Hematopoietic multipotent progenitor cell treated with erythropoietin and hydrocortisone succinate and interleukin-3 and kit ligand, for 15 days (in vitro differentiated cells): ENCODE measurements around the gene PANK2.
"Not testable (repeated sequence)": the region's sequence is repeated elsewhere in the genome, so short reads cannot be mapped to it uniquely, and the experiment has no call there.

Experiments used
- DNase-seq: peaks from one replicate; pipeline ENCODE4 v3.0.0-alpha.2; 2015; ENCODE audit warnings: low spot score

Gene PANK2

GRCh38 chr20:3888622-3889488, at the start of gene PANK2:
TSS of gene PANK2 (plus strand) at chr20:3889387.
- peak; percentile 98 for DNase-seq

- DNase-seq: not testable (repeated sequence)
Observed at GRCh38 chr20:3840201-3840600, 49.0 kb upstream of the PANK2 start.

GRCh38 chr20:3842348-3842930, 46.7 kb upstream of the PANK2 start:
- peak; percentile 42 for DNase-seq

GRCh38 chr20:3843490-3843889, 45.7 kb upstream of the PANK2 start:
- DNase-seq: peak; percentile 84

GRCh38 chr20:3843990-3844619, 45.1 kb upstream of the PANK2 start:
- DNase-seq: not testable (repeated sequence)

- no peak for DNase-seq
Observed at GRCh38 chr20:3846378-3846739, 42.8 kb upstream of the PANK2 start.

- DNase-seq: peak; percentile 86
Observed at GRCh38 chr20:3846740-3847428, 42.3 kb upstream of the PANK2 start, which contains the start of gene MAVS. TSS of gene MAVS (plus strand) at chr20:3846834. CDS start at chr20:3854625, 7,791 bp downstream.

GRCh38 chr20:3847429-3847940, 41.7 kb upstream of the PANK2 start:
- no peak for DNase-seq

- no peak for DNase-seq
Observed at GRCh38 chr20:3848565-3848964, 40.6 kb upstream of the PANK2 start.

GRCh38 chr20:3854462-3854871, 34.7 kb upstream of the PANK2 start:
- no peak for DNase-seq

- DNase-seq: no peak
Observed at GRCh38 chr20:3857405-3857804, 31.8 kb upstream of the PANK2 start.

- no peak for DNase-seq
Observed at GRCh38 chr20:3858689-3859088, 30.5 kb upstream of the PANK2 start.

GRCh38 chr20:3861191-3861590, 28.0 kb upstream of the PANK2 start:
- DNase-seq: no peak

GRCh38 chr20:3862333-3862732, 26.9 kb upstream of the PANK2 start:
- DNase-seq: no peak

GRCh38 chr20:3863317-3863716, 25.9 kb upstream of the PANK2 start:
- DNase-seq: no peak

- no peak for DNase-seq
Observed at GRCh38 chr20:3864518-3864917, 24.7 kb upstream of the PANK2 start.

- no peak for DNase-seq
Observed at GRCh38 chr20:3865152-3865886, 23.9 kb upstream of the PANK2 start.

- DNase-seq: no peak
Observed at GRCh38 chr20:3865887-3866407, 23.2 kb upstream of the PANK2 start.

GRCh38 chr20:3866464-3866863, 22.7 kb upstream of the PANK2 start:
- DNase-seq: no peak

- DNase-seq: no peak
Observed at GRCh38 chr20:3867802-3868201, 21.4 kb upstream of the PANK2 start.
